RPMI7951 (cell line): ENCODE results near the gene SLC8A3. TPM values are rescaled to one million over a fixed set of nuclear protein-coding genes. Genes with fewer than 3 reads are reported as not detected.
A peak's percentile ranks its signal among the peaks of the same experiment; 100 is the strongest.
"Not testable (repeated sequence)": the region's sequence is repeated elsewhere in the genome, so short reads cannot be mapped to it uniquely, and the experiment has no call there.

Experiments
- DNase-seq: peaks from one replicate; pipeline ENCODE4 v3.0.0-alpha.2; 2012; ENCODE audit warnings: low read depth
- total RNA-seq: library from RNA; depleted of rRNA; stranded (reverse); fragments of >200 nt; shearing (Covaris generic); gene quantifications from 2 replicates; pipeline ENCODE4 v1.2.3, GENCODE V29; 2014; rRNA removed

The SLC8A3 gene
- total RNA-seq = 3.1 and 4.0 TPM in 2 replicates

- DNase-seq = peak; percentile 78
Observed at GRCh38 chr14:70188659-70189455, at the start of gene SLC8A3. Gene SLC8A3 (minus strand): TSS chr14:70188951. CDS start chr14:70168422, 20,529 bp downstream.

- DNase-seq = peak; percentile 4
Observed at GRCh38 chr14:70237710-70238109, 49.0 kb upstream of the SLC8A3 start.

GRCh38 chr14:70234066-70234950 lies 45.6 kb upstream of the SLC8A3 start:
- no peak for DNase-seq

GRCh38 chr14:70231756-70232544 lies 43.2 kb upstream of the SLC8A3 start:
- not testable (repeated sequence) for DNase-seq

- DNase-seq = not testable (repeated sequence)
Observed at GRCh38 chr14:70229877-70230640, 41.3 kb upstream of the SLC8A3 start.

- peak; percentile 11 for DNase-seq
Observed at GRCh38 chr14:70213721-70214282, 25.1 kb upstream of the SLC8A3 start.

- DNase-seq = no peak
Observed at GRCh38 chr14:70212752-70213151, 24.0 kb upstream of the SLC8A3 start.

- no peak for DNase-seq
Observed at GRCh38 chr14:70208380-70208779, 19.6 kb upstream of the SLC8A3 start.

- DNase-seq = no peak
Observed at GRCh38 chr14:70203686-70204085, 14.9 kb upstream of the SLC8A3 start.

GRCh38 chr14:70201994-70202393 lies 13.2 kb upstream of the SLC8A3 start:
- no peak for DNase-seq

- DNase-seq = no peak
Observed at GRCh38 chr14:70193396-70193795, 4.6 kb upstream of the SLC8A3 start.

GRCh38 chr14:70192915-70193314 lies 4.2 kb upstream of the SLC8A3 start:
- no peak for DNase-seq

- no peak for DNase-seq
Observed at GRCh38 chr14:70190156-70190555, 1.4 kb upstream of the SLC8A3 start.

- DNase-seq = no peak
Observed at GRCh38 chr14:70189456-70190077, 816 bp upstream of the SLC8A3 start.

- DNase-seq = peak; percentile 19
Observed at GRCh38 chr14:70188322-70188658, 461 bp downstream of the SLC8A3 start.

GRCh38 chr14:70186900-70187451 lies 1.8 kb downstream of the SLC8A3 start:
- peak; percentile 85 for DNase-seq

GRCh38 chr14:70183991-70184390 lies 4.8 kb downstream of the SLC8A3 start:
- no peak for DNase-seq

- DNase-seq = peak; percentile 19
Observed at GRCh38 chr14:70181276-70181675, 7.5 kb downstream of the SLC8A3 start.

GRCh38 chr14:70180718-70181117 lies 8.0 kb downstream of the SLC8A3 start:
- DNase-seq = no peak
